Trophoblast cell (in vitro differentiated cells and primary cell): ENCODE measurements around the gene STAT3.
"Not testable (repeated sequence)": the region's sequence is repeated elsewhere in the genome, so short reads cannot be mapped to it uniquely, and the experiment has no call there.

Experiments
- DNase-seq, 2 donors: peaks; one replicate each; pipeline ENCODE4 v3.0.0-alpha.2; 2016
- H2AFZ ChIP-seq: 2 replicates; pipeline ENCODE4 v1.6.1; 2013; ENCODE audit warnings: low read length, moderate library complexity, mild to moderate bottlenecking; ENCODE audit not compliant: insufficient read depth, poor library complexity
- H2AK5ac ChIP-seq: 2 replicates; pipeline ENCODE4 v1.6.1; 2013; ENCODE audit warnings: mild to moderate bottlenecking, low read length
- H2BK120ac ChIP-seq: 2 replicates; pipeline ENCODE4 v1.6.1; 2013; ENCODE audit warnings: low read length, mild to moderate bottlenecking, moderate library complexity; ENCODE audit not compliant: insufficient read depth, poor library complexity
- H2BK12ac ChIP-seq: 2 replicates; pipeline ENCODE4 v1.6.1; 2013; ENCODE audit warnings: mild to moderate bottlenecking, low read length, moderate library complexity
- H2BK5ac ChIP-seq: 2 replicates; pipeline ENCODE4 v1.6.1; 2013; ENCODE audit warnings: low read length, low read depth, moderate library complexity, mild to moderate bottlenecking; ENCODE audit not compliant: poor library complexity
- H3K14ac ChIP-seq: 2 replicates; pipeline ENCODE4 v1.6.1; 2013; ENCODE audit warnings: mild to moderate bottlenecking, low read length
- H3K18ac ChIP-seq: 2 replicates; pipeline ENCODE4 v1.6.1; 2013; ENCODE audit warnings: mild to moderate bottlenecking, low read length
- H3K23ac ChIP-seq: 2 replicates; pipeline ENCODE4 v1.6.1; 2013; ENCODE audit warnings: low read length
- H3K27ac ChIP-seq: 2 replicates; pipeline ENCODE4 v1.5.1; 2013; ENCODE audit warnings: low read depth, mild to moderate bottlenecking, inconsistent platforms, low read length, moderate library complexity
- H3K27me3 ChIP-seq: 2 replicates; pipeline ENCODE4 v1.6.1; 2013; ENCODE audit warnings: inconsistent platforms, mild to moderate bottlenecking, low read length, moderate library complexity; ENCODE audit not compliant: insufficient read depth
- H3K36me3 ChIP-seq, 2 experiments: 1 replicate in 1 of 2; 2 replicates in 1 of 2; pipeline ENCODE4 v1.6.1; 2013; ENCODE audit warnings: low read length in 2 of 2, mild to moderate bottlenecking in 2 of 2, moderate library complexity in 1 of 2; ENCODE audit not compliant: insufficient read depth in 2 of 2, control insufficient read depth in 1 of 2
- H3K4ac ChIP-seq: 2 replicates; pipeline ENCODE4 v1.6.1; 2013; ENCODE audit warnings: low read depth, mild to moderate bottlenecking, low read length, moderate library complexity
- H3K4me1 ChIP-seq, 2 experiments: 1 replicate in 1 of 2; 2 replicates in 1 of 2; pipeline ENCODE4 v1.6.1; 2013; ENCODE audit warnings: low read length in 2 of 2, mild to moderate bottlenecking in 2 of 2, moderate library complexity in 1 of 2; ENCODE audit not compliant: insufficient read depth in 2 of 2, control insufficient read depth in 1 of 2
- H3K4me2 ChIP-seq: 2 replicates; pipeline ENCODE4 v1.6.1; 2013; ENCODE audit warnings: inconsistent platforms, mild to moderate bottlenecking, low read length, moderate library complexity
- H3K4me3 ChIP-seq: 2 replicates; pipeline ENCODE4 v1.5.1; 2013; ENCODE audit warnings: mild to moderate bottlenecking, low read depth, low read length, inconsistent platforms
- H3K79me1 ChIP-seq: one replicate; pipeline ENCODE4 v1.6.1; 2013; ENCODE audit warnings: low read length
- H3K79me2 ChIP-seq: 2 replicates; pipeline ENCODE4 v1.6.1; 2013; ENCODE audit warnings: low read length, mild to moderate bottlenecking; ENCODE audit not compliant: control insufficient read depth, insufficient read depth, poor library complexity
- H3K9ac ChIP-seq: 2 replicates; pipeline ENCODE4 v1.6.1; 2013; ENCODE audit warnings: mild to moderate bottlenecking, low read length
- H3K9me3 ChIP-seq: 2 replicates; pipeline ENCODE4 v1.6.1; 2013; ENCODE audit warnings: low read depth, mild to moderate bottlenecking, control low read depth, inconsistent platforms, low read length; ENCODE audit not compliant: insufficient read depth
- H4K12ac ChIP-seq: 2 replicates; pipeline ENCODE4 v1.6.1; 2013; ENCODE audit warnings: low read depth, mild to moderate bottlenecking, low read length, moderate library complexity
- H4K8ac ChIP-seq: 2 replicates; pipeline ENCODE4 v1.6.1; 2013; ENCODE audit warnings: low read depth, mild to moderate bottlenecking, low read length, moderate library complexity
- H4K91ac ChIP-seq: one replicate; pipeline ENCODE4 v1.6.1; 2013; ENCODE audit warnings: low read depth, mild to moderate bottlenecking, low read length, moderate library complexity
- WGBS: extraction: QIAGEN DNeasy Blood & Tissue Kit; methylation state at CpG from one replicate; pipeline ENCODE4 v1.1.7; 2013; ENCODE audit warnings: missing lambda C conversion rate; ENCODE audit not compliant: insufficient read length, insufficient coverage; ENCODE audit errors: extremely low coverage; 5-methylcytosine and 5-hydroxymethylcytosine counted together

Gene STAT3

GRCh38 chr17:42305543-42306384, 82.5 kb downstream of the STAT3 start:
- no peak overlapping the region for H3K4me3 ChIP-seq
- H3K79me2 ChIP-seq, result no peaks in the 10 kb centered on the region
- H3K9ac ChIP-seq, result no peak overlapping the region
- no peak overlapping the region for H3K4me2 ChIP-seq
- no peak overlapping the region for H4K91ac ChIP-seq
- no peak overlapping the region for H3K4ac ChIP-seq
- no peak overlapping the region for H3K27ac ChIP-seq
- H4K8ac ChIP-seq, result no peak overlapping the region
- H2AK5ac ChIP-seq, result no peak overlapping the region
- H2BK120ac ChIP-seq, result no peak overlapping the region
- H3K23ac ChIP-seq, result no peak overlapping the region
- H3K14ac ChIP-seq, result no peak overlapping the region
- no peaks in the 10 kb centered on the region for H3K9me3 ChIP-seq
- no peaks in the 10 kb centered on the region for H3K4me1 ChIP-seq
- WGBS, result no CpG with 5 or more reads among the region's 18 CpGs
- no peak overlapping the region for H2AFZ ChIP-seq
- no peaks in the 10 kb centered on the region for H3K36me3 ChIP-seq
- no peaks in the 10 kb centered on the region for H3K79me1 ChIP-seq
- H4K12ac ChIP-seq, result no peak overlapping the region
- H2BK5ac ChIP-seq, result no peak overlapping the region
- H2BK12ac ChIP-seq, result no peak overlapping the region
- no peaks in the 10 kb centered on the region for H3K27me3 ChIP-seq
- H3K18ac ChIP-seq, result no peak overlapping the region
- DNase-seq, result no peak

DNA sequence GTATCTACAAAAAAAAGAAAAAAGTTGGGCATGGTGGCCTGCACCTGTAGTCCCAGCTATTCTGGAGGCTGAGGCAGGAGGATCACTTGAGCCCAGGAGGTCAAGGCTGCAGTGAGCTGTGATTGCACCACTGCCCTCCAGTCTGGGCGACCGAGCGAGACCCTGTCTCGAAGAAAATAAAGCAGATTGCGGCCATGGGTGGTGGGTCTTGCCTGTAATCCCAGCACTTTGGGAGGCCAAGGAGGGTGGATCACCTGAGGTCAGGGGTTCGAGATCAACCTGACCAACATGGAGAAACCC, 83.3 kb downstream of the STAT3 start:
- not testable (repeated sequence) for H3K9ac ChIP-seq, H3K27ac ChIP-seq

DNA sequence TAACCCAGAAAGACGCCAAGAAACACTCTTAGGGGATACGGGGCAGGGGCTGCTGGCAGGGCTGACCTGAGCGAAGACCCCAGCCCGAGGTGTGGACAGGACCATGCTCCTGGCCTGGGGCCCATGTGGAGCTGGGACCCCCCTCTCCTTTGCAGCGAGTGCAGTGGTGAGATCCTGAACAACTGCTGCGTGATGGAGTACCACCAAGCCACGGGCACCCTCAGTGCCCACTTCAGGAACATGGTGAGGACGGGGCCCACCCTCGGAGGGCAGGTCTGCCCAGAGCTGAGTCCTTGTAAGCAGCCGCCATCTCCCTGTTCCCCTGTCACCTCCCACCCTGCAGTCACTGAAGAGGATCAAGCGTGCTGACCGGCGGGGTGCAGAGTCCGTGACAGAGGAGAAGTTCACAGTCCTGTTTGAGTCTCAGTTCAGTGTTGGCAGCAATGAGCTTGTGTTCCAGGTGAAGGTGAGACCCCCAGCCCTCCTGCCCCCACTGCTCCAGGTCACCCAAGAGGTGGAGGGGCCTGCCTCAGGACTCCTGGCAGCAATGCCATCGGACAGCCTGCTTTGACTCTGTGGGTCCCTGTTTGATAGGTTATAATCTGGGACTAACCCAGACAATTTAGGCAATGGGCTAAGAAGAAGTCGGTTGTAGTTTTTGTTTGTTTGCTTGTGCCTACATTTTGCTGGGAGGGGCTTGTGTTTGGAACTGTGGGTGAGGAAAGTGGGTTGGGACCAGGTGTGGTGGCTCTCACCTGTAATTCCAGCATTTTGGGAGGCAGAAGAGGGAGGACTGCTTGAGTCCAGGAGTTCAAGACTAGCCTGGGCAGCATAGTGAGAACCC, 83.8 kb downstream of the STAT3 start:
- Histone ChIP-seq H3K18ac (no peak overlapping the region), H3K9me3 (no peaks in the 10 kb centered on the region), H4K8ac (no peak overlapping the region), H3K4me2 (no peak overlapping the region), H2BK120ac (no peak overlapping the region), H2AFZ (no peak overlapping the region), H3K4ac (no peak overlapping the region), H3K9ac (no peak overlapping the region), H4K91ac (no peak overlapping the region), H3K4me1 (no peaks in the 10 kb centered on the region), H3K4me3 (no peak overlapping the region), H4K12ac (no peak overlapping the region), H3K27me3 (no peaks in the 10 kb centered on the region), H3K14ac (no peak overlapping the region), H2BK5ac (no peak overlapping the region), H3K79me1 (no peaks in the 10 kb centered on the region), H3K23ac (no peak overlapping the region), H2BK12ac (no peak overlapping the region), H3K79me2 (no peaks in the 10 kb centered on the region), H2AK5ac (no peak overlapping the region), H3K36me3 (no peaks in the 10 kb centered on the region), H3K27ac (no peak overlapping the region)
- DNase-seq, result no peak
- no CpG with 5 or more reads among the region's 16 CpGs for WGBS

More for the DNA sequence above, 83.3 kb downstream of the STAT3 start:
- H4K12ac ChIP-seq, H2BK5ac ChIP-seq, H3K27me3 ChIP-seq, H3K4me2 ChIP-seq, H2BK12ac ChIP-seq, H4K8ac ChIP-seq, H2AK5ac ChIP-seq, H3K4me1 ChIP-seq, H3K36me3 ChIP-seq, H4K91ac ChIP-seq, H2AFZ ChIP-seq, DNase-seq, H3K9me3 ChIP-seq, H3K14ac ChIP-seq, H2BK120ac ChIP-seq, H3K4me3 ChIP-seq, H3K18ac ChIP-seq, H3K23ac ChIP-seq, H3K79me1 ChIP-seq, H3K4ac ChIP-seq, H3K79me2 ChIP-seq: not testable (repeated sequence)
- no CpG with 5 or more reads among the region's 6 CpGs for WGBS

GRCh38 chr17:42303694-42304093, 84.5 kb downstream of the STAT3 start:
- no peaks in the 10 kb centered on the region for H3K36me3 ChIP-seq
- no peak overlapping the region for H4K8ac ChIP-seq
- H3K4me2 ChIP-seq, result no peak overlapping the region
- no peak overlapping the region for H3K4me3 ChIP-seq
- no peaks in the 10 kb centered on the region for H3K27me3 ChIP-seq
- no peak overlapping the region for H2BK120ac ChIP-seq
- H3K18ac ChIP-seq, result no peak overlapping the region
- no peak overlapping the region for H3K23ac ChIP-seq
- H2AK5ac ChIP-seq, result no peak overlapping the region
- no peak overlapping the region for H3K9ac ChIP-seq
- H3K4me1 ChIP-seq, result no peaks in the 10 kb centered on the region
- WGBS, result no CpG with 5 or more reads among the region's 3 CpGs
- no peak overlapping the region for H2BK12ac ChIP-seq
- H2BK5ac ChIP-seq, result no peak overlapping the region
- H3K9me3 ChIP-seq, result no peaks in the 10 kb centered on the region
- H3K4ac ChIP-seq, result no peak overlapping the region
- no peak for DNase-seq
- no peak overlapping the region for H2AFZ ChIP-seq
- no peak overlapping the region for H4K12ac ChIP-seq
- H3K79me2 ChIP-seq, result no peaks in the 10 kb centered on the region
- no peak overlapping the region for H4K91ac ChIP-seq
- H3K27ac ChIP-seq, result no peak overlapping the region
- no peak overlapping the region for H3K14ac ChIP-seq
- no peaks in the 10 kb centered on the region for H3K79me1 ChIP-seq
